HPDE6-E6E7 (cell line): ENCODE results near the gene TSG101.

Source experiments
- DNase-seq: peaks from one replicate; pipeline ENCODE4 v3.0.0; 2011; ENCODE audit warnings: missing footprints; ENCODE audit errors: extremely low spot score

Gene TSG101, protein sequence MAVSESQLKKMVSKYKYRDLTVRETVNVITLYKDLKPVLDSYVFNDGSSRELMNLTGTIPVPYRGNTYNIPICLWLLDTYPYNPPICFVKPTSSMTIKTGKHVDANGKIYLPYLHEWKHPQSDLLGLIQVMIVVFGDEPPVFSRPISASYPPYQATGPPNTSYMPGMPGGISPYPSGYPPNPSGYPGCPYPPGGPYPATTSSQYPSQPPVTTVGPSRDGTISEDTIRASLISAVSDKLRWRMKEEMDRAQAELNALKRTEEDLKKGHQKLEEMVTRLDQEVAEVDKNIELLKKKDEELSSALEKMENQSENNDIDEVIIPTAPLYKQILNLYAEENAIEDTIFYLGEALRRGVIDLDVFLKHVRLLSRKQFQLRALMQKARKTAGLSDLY

GRCh38 chr11:18526521-18527296 lies at the start of gene TSG101:
Gene TSG101, minus strand, starts transcription at chr11:18526942. Its CDS starts 126 bp downstream, at chr11:18526816.
- peak; percentile 64 for DNase-seq

DNA sequence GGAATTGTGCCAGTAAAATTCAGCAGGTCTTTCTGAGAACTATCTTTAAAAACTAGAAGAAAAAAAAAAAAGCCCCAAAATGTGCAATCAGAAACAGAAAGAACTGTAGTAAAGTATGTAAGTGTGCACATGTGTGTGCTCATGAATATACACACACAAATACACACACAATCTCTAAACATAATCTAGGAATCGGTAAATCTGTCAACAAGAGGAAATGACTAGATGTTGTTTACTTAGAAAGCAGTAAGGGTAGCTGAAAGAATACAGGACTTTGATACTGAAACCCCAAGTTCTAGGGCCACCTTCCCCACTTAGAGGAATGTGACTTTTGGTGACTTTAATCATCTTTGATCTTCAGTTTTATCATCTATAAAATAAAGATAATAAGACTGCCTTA lies 48.6 kb upstream of the TSG101 start:
- DNase-seq = no peak

GRCh38 chr11:18567081-18567480 lies 40.3 kb upstream of the TSG101 start:
- no peak for DNase-seq

DNA sequence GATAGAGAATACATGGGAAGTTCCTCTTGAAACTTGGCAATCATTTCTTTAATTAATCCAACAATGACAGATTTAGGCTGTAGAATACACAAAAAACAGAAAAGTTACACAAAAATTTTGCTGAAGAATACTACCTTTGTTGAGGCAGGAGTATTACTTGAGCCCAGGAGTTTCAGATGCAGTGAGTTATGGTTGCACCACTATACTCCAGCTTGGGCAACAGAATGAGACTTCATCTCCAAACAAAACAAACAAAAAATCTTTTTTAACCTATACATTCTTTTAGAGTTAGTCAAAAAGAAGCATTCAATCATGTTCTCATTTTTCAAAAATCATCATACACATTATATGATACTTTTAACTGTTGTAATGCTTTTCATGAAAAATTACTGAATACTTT lies 39.7 kb upstream of the TSG101 start:
- no peak for DNase-seq

DNA sequence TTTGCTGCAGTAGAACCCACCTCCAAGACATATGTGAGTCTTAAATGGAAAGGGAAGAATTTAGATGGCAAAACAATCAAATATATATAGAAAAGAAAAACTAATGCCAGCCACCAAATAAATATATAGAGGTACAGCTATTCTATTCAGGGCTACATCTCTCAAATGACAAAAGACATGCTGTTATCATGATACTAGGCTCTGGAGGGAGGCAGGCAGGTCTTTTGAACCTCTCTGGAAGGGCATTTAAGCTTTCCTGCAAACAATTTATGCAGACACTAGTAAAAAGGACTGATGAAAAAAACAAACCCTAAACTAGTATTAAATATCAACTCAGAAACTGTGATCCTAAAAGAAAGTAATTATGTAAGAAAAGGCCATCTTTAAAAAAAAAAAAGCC lies 37.4 kb upstream of the TSG101 start:
- DNase-seq = no peak

DNA sequence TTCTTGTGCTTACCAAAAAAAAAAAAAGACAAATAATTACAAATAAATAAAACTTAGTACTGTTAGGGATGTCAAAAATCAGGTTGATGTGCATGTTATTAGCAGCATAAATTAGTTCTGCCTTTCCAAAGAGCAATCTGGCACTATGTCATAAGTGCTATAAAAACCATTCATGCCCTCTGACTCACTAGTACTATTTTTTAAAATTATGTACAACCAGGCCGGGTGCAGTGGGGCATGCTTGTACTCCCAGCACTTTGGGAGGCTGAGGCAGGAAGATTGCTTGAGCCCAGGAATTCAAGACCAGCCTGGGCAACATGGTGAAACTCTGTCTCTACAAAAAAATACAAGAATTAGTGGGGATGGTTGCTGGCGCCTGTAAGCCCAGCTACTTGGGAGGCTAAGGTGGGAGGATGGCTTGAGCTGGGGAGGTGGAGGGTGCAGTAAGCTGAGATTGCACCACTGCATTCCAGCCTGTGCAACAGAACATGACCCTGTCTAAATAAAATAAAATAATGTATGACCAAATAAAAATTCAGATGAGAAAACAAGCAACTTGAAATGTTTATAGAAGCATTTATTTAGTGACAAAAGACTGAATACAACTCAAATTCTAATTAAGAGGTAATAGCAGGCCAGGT lies 36.5 kb upstream of the TSG101 start:
- no peak for DNase-seq

DNA sequence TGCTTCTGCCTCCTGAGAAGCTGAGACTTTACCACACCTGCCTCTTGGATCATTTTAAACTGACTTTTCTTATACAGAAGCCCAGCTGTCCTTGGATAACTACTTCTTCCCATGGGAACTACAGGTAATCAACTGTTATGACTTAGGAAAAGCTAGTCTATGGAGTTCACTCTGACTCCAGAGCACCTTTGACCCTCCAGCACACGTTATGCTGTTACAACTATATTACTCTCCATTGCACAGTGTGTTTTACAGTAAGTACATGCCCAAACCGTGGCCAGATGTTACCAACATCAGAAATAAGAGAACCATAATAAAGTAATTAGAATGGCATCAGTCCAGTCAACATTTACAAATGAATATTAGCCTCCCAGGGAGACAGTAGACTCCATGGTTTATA lies 21.3 kb upstream of the TSG101 start:
- no peak for DNase-seq

- DNase-seq = peak; percentile 8
Measured at GRCh38 chr11:18540207-18541009, 13.7 kb upstream of the TSG101 start.

DNA sequence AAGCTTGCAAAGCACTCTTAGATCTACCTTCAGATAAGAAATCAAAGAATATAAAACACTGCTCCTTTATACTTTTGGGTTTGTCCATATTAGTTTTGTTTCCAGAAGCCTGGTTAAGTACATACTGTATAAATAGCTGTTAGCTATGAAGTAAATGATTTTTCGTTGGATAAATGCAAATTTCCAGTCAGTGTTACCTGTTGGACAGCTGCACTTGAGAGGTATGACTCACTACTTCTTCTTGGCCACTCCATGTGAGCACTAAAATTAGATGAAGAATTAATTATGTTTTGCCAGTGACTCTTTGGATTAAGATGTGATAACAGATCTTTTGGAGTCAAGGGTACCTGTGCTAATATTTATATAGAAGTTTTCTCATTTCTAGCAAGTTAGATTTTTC lies 9.5 kb upstream of the TSG101 start:
- DNase-seq = no peak

DNA sequence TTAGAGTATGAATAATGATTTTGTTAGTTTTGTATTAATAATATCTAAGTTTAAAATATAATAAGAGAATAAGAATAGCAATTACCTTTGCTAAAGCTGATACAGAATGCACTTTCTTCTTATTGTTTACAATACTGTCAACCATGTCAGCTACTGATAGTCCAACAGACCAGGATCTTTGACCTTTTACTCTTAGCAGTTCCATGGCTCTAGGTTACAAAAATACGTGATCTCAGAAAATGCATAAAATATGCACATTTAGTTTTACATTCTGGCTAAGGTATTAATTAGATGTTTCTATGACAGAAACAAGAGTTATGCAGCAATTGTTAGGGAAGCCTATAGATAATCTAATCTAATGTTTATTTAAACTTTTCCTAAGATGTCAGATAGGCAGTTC lies 7.5 kb upstream of the TSG101 start:
- no peak for DNase-seq

DNA sequence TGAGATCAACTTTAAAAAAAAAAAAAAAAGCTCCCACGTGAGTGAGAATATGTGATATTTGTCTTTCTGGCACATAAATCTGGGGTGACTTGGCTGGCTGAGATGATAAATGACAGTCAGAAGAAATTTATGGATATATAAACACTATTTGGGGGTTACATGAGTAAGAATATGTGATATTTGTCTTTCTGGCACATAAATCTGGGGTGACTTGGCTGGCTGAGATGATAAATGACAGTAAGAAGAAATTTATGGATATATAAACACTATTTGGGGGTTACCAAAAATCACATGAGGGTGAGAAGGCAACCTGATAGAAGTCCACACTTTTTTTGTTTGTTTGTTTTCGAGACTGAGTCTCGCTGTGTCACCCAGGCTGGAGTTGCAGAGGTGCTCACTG lies 6.6 kb upstream of the TSG101 start:
- DNase-seq = no peak

DNA sequence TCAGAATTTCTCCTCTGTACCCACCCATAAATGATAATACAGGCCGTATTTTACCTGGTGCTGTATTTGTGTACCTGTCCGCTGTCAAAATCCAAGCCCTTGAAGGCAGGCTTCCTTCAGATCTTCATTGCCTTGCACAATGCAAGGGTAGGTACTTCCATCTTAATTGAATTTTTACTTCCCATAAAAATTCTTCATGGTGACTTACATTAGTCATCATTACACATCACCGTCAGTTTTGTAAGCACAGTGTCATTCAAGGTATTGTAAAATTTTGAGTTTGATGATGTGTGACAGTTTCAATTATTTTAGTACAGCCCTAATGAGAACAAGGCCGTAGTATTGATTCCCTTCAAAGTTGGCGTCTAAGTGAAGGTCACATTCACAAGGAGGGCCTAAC lies 770 bp upstream of the TSG101 start:
- DNase-seq = peak; percentile 16

DNA sequence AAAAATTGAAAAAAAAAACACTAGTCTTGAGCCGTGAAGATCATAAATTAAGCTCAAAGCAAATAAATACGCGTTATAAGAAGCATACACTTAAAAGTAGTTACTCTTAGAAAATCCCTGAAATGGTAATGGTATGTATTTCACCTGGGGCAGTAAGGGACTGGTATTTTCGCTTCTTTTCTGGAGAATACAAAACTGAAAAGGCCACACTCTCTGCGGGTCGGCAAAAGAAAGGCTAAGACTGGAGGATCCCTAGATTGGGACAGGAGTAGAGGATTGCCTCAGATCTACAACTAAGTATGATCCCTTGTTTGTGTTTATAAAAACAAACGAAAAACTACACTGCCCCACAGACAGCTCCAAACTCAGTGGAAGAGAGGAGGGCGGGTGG lies 617 bp downstream of the TSG101 start:
- DNase-seq = peak; percentile 7

- DNase-seq = no peak
Measured at GRCh38 chr11:18524248-18524647, 2.5 kb downstream of the TSG101 start.

GRCh38 chr11:18523084-18523483 lies 3.7 kb downstream of the TSG101 start:
- no peak for DNase-seq

GRCh38 chr11:18522388-18522787 lies 4.4 kb downstream of the TSG101 start:
- DNase-seq = no peak

- DNase-seq = no peak
Measured at GRCh38 chr11:18521122-18521521, 5.6 kb downstream of the TSG101 start.

GRCh38 chr11:18502352-18502751 lies 24.4 kb downstream of the TSG101 start:
- no peak for DNase-seq

GRCh38 chr11:18501629-18502028 lies 25.1 kb downstream of the TSG101 start:
- DNase-seq = no peak

GRCh38 chr11:18498039-18498438 lies 28.7 kb downstream of the TSG101 start:
- no peak for DNase-seq

GRCh38 chr11:18495703-18496102 lies 31.0 kb downstream of the TSG101 start:
- no peak for DNase-seq

DNA sequence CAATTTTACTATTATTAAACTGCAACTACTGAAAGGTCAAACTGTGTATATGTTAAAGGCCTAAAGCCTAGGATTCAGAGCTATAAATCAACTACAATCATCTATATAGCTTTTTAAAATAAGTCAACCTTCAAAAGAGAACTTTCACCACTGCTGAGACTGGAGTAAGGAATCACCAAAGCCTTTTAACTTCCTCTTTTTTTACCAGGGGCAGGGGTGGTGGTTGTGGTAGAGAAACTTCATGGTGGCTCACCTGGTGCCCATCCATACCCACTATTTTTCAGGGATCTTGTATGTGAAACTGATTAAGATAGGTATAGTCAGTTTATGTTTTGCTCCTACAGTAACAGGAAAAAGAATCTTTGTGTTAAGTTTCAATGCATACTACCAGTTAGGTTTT lies 31.5 kb downstream of the TSG101 start:
- DNase-seq = no peak
